Measurements from ENCODE around the gene IL4I1.

IL4I1 gene

DNA sequence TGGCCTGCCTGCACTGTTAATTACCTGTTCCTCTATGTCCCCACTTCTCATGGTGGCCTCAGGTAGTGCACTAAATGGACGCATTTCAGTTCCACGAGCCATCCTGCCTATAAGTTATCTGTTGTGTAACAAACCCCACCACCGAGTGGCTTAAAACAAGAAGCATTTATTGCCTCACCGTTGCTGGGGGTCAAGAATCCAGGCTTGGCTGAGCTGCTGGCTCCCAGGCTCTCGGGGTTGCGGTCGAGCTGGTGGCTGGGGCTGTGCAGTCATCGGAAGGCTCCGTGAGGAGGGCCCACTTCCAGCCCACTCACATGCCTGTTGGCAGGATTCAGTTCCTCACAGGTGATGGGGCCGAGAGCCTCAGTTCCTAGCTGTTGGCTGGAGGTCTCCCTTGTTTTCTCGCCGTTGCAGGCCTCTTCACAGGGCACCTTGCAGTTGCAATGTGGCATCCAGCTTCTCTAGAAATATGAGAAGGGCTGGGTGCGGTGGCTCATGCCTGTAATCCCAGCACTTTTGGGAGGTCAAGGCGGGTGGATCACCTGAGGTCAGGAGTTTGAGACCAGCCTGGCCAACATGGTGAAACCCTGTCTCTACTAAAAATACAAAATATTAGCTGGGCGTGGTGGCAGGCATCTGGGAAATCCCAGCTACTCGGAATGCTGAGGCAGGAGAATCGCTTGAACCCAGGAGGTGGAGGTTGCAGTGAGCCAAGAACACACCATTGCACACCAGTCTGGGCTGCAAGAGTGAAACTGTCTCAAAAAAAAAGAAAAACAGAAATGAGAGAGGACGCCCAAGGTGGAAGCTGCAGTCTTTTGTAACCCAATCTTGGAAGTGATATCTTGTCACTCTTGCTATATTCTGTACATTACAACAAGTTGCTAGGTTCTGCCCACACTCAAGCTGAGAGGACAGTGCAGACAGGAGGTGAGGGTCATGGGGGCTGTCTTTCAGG, 52.3 kb downstream of the IL4I1 start:
- TF ChIP-seq POLR2A (IDR thresholded peaks at IDR 0.05; ENCODE audit: low read length) (no peak), GATA1 (IDR thresholded peaks at IDR 0.05; ENCODE audit: low read depth, low read length) (no peak)
- no peak for DNase-seq

DNA sequence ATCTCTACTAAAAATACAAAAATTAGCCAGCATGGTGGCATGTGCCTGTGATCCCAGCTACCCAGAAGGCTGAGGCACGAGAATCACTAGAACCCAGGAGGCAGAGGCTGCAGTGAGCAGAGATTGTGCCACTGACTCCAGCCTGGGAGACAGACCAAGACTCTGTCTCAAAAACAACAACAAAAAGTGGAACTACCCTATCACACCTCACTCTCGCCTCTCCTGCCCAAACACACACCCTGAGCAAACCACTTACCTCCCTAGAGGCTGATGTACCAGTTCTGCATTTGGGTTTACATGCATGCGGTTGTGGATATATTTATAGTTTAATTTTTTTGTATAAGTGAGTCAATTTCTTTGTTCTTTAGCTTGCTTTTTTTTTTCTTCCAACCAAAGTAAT, 53.4 kb downstream of the IL4I1 start:
- TF ChIP-seq GATA1 (IDR thresholded peaks at IDR 0.05; ENCODE audit: low read depth, low read length) (no peak), POLR2A (IDR thresholded peaks at IDR 0.05; ENCODE audit: low read length) (no peak)
- DNase-seq = no peak

DNA sequence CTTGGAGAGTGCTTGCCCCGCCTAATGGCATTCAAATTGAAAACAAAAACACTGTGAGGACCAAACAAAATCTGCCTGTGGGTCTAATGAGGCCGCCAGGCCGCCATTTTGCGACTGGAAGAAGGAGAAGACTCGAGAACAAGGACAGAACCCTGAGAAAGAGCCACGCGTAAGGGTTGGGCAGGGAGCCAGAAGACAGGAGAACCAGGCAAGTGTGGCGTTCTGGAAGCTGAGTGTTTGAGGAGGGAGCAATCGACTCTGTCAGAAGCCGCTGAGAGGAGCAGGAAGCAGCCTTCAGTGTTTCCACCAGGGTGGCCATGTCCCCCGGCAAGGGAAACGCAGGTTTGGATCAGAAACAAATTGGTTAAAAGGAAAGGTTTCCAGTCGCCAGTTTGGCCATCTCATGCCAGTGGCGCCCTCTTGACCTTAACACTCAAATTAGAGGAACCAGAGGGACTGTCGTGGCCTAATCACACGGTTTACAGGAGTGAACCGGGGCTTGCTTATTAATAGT, 55.9 kb downstream of the IL4I1 start:
- TF ChIP-seq GATA1 (IDR thresholded peaks at IDR 0.05; ENCODE audit: low read depth, low read length) (no peak), POLR2A (IDR thresholded peaks at IDR 0.05; ENCODE audit: low read length) (no peak)
- no peak for DNase-seq

DNA sequence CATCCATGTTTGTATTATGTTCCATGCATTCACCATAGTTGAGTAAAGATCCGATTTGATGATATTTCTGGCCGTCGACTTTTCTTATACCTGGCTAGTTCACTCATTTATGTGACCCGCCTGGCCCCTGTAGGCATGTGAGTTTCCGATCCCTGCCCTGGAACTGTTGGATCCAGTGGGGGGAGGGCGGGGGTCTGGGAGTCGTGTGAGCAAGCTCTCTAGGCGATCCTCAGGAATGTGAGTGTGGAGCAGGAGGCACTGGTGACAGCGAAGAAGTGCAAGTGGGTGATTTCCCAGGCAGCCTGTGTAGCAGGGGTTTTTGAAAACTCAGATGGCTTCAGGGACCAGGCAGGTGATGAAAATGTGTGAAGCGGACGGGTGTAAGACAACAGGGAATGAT, 56.4 kb downstream of the IL4I1 start:
- DNase-seq = no peak
- TF ChIP-seq GATA1 (IDR thresholded peaks at IDR 0.05; ENCODE audit: low read depth, low read length) = no peak
- no peak for TF ChIP-seq POLR2A (IDR thresholded peaks at IDR 0.05; ENCODE audit: low read length)

DNA sequence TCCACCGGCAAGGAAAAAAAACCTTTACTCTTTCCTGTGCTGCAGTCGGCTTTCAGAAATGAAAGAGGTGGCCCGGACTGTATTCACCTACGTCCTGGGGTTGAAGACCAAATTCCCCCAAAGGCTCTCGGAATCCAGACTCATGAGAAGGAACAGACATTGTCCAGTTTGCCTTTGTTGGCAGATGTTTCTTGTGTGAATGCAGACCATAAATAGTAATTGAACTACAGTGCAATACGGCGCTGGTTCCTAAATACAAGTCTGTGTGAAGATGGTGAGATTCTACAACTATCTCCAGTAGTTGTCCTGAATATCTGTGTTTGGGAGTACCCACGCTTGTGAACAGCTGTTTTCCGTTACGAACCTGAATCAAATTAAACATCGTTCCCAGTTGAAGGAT, 57.0 kb downstream of the IL4I1 start:
- TF ChIP-seq GATA1 (IDR thresholded peaks at IDR 0.05; ENCODE audit: low read depth, low read length) (no peak), POLR2A (IDR thresholded peaks at IDR 0.05; ENCODE audit: low read length) (no peak)
- no peak for DNase-seq
